ENCODE measurements around the gene TANC1.
"Not testable (repeated sequence)": the region's sequence is repeated elsewhere in the genome, so short reads cannot be mapped to it uniquely, and the experiment has no call there.

The TANC1 gene

GRCh38 chr2:159096302-159096855, 127.9 kb downstream of the TANC1 start:
- not testable (repeated sequence) for H3K4me1 Mint-ChIP-seq, H3K27me3 Mint-ChIP-seq

DNA sequence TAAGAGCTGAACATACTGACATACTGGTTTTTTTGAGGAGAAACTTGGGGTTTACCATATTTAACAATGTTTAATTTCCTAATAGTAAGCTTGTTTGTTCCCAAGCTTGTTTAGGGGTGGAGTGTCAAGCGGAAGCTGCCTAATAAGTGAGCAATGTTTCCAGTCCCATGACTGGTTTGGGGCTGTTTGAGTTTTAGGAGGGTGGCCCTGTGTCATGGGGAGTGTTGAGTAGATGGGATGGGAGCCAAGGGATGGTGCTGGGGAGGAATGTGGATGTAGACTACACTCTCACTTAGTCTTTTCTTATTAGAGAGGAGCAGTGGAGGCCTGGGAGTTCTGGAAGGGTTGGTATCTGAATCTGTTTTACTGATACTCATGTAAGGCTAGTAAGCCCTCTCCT, 128.5 kb downstream of the TANC1 start:
- DNase-seq (ENCODE audit: low spot score in 2 of 2) (no peak), ATAC-seq (replicated peaks; ENCODE audit: extremely low read depth, poor library complexity, severe bottlenecking) (no peak)
- Mint-ChIP-seq H3K36me3 (ENCODE audit: insufficient read depth) (no peaks in the 10 kb centered on the region), H3K4me3 (no peak overlapping the region), H3K27me3 (peaks cover 10% of the 10 kb centered on the region), H3K9me3 (peaks cover 9% of the 10 kb centered on the region), H3K4me1 (peaks cover 5% of the 10 kb centered on the region), H3K27ac (ENCODE audit: low read depth) (peak overlapping the region; percentile 12)

More at GRCh38 chr2:159096302-159096855, 127.9 kb downstream of the TANC1 start:
- not testable (repeated sequence) for H3K4me3 Mint-ChIP-seq; H3K9me3 Mint-ChIP-seq; H3K36me3 Mint-ChIP-seq (ENCODE audit: insufficient read depth); DNase-seq (ENCODE audit: low spot score in 2 of 2); ATAC-seq (replicated peaks; ENCODE audit: extremely low read depth, poor library complexity, severe bottlenecking)
- H3K27ac Mint-ChIP-seq (ENCODE audit: low read depth) = peak overlapping the region; percentile 12

- H3K27ac Mint-ChIP-seq (ENCODE audit: low read depth) = no peak overlapping the region
- DNase-seq (ENCODE audit: low spot score in 2 of 2) (no peak), ATAC-seq (replicated peaks; ENCODE audit: extremely low read depth, poor library complexity, severe bottlenecking) (no peak)
- H3K4me1 Mint-ChIP-seq = no peaks in the 10 kb centered on the region
- H3K9me3 Mint-ChIP-seq = peaks cover 9% of the 10 kb centered on the region
- H3K4me3 Mint-ChIP-seq = no peak overlapping the region
- no peaks in the 10 kb centered on the region for H3K36me3 Mint-ChIP-seq (ENCODE audit: insufficient read depth)
- peaks cover 10% of the 10 kb centered on the region for H3K27me3 Mint-ChIP-seq
These were observed 129.9 kb downstream of the TANC1 start for GRCh38 chr2:159098361-159098760.

DNA sequence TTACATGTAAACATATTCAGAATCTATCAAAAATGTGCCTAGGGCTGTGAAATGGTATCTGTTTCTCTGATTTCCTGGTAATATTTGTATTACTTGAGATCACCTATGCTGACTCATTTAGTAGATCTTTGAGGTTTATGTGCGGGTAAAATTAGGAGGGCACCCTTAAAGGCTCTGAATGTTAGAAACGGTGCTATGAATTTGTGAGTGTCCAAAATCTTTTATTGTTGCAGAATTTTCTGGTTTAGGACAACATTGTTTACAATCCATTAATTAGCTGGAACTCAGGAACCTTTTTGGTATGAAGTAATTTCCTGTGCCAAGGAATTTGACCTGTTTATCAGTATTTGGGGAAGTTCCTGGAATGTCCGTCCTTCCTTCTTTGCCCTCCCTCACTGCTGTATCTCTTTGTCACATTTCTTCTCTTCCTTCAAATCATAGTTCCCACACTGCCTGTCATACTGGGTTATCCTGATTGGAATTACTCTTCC, 130.5 kb downstream of the TANC1 start:
- Mint-ChIP-seq H3K27ac (ENCODE audit: low read depth) (no peak overlapping the region), H3K4me3 (no peak overlapping the region), H3K4me1 (no peaks in the 10 kb centered on the region), H3K9me3 (peaks cover 9% of the 10 kb centered on the region), H3K27me3 (peaks cover 10% of the 10 kb centered on the region), H3K36me3 (ENCODE audit: insufficient read depth) (no peaks in the 10 kb centered on the region)
- no peak for ATAC-seq (replicated peaks; ENCODE audit: extremely low read depth, poor library complexity, severe bottlenecking)
- DNase-seq (ENCODE audit: low spot score in 2 of 2) = no peak

DNA sequence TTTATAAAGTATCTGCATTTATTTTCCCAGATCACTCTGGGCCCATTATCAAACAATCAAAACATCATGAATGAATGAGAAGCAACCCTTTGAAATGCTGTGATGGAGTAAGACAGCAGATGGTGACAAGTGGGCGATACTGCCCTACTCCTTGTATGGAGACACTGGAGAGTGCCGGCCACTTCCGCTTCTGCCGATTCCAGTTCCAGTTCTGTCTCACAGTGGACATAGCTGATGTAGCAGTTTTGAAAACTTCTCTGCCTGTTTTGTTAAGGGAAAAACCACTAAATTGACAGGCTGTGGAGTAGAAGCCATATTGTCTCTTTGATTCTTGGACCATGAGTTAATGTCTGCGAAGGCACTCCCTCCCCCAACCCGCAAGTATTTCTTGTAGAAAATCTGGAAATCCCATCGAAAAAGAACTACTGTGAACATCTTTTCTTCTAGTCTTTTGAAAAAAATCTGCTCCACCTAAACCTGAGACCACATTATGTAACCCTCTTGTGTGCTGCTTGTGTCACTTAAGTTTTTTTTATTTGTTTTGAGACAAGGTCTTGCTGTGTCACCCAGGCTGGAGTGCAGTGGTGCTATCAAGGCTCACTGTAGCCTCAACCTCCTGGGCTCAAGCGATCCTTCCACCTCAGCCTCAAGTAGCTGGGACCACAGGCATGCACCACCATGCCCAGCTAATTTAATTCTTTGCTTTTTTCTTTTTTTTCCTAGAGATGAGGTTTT, 133.5 kb downstream of the TANC1 start:
- Mint-ChIP-seq H3K4me1 (no peaks in the 10 kb centered on the region), H3K27ac (ENCODE audit: low read depth) (no peak overlapping the region), H3K4me3 (no peak overlapping the region), H3K36me3 (ENCODE audit: insufficient read depth) (no peaks in the 10 kb centered on the region), H3K9me3 (peaks cover 2% of the 10 kb centered on the region), H3K27me3 (peaks cover 10% of the 10 kb centered on the region)
- no peak for DNase-seq (ENCODE audit: low spot score in 2 of 2)
- no peak for ATAC-seq (replicated peaks; ENCODE audit: extremely low read depth, poor library complexity, severe bottlenecking)

DNA sequence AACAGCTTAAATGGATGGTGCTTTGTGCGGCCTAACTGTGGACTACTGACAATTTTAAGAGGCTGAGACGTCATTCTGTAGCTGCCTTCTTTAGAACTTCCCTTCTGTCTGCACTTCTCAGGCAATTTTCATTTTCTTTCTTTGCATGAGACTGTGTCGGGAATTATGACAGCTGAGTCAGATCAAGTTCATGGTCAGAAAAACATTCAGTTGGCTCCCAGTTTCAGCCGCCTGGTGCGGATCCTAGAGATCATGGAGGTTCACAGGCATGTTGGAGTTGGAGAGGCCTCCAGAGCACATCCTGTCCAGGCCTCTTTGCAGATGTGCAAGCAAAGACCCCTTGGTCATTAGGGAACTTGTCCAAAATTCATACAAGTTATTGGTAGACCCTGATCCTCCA, 135.0 kb downstream of the TANC1 start:
- H3K36me3 Mint-ChIP-seq (ENCODE audit: insufficient read depth) = peaks cover 2% of the 10 kb centered on the region
- H3K4me1 Mint-ChIP-seq = no peaks in the 10 kb centered on the region
- H3K4me3 Mint-ChIP-seq = no peak overlapping the region
- no peaks in the 10 kb centered on the region for H3K9me3 Mint-ChIP-seq
- peaks cover 25% of the 10 kb centered on the region for H3K27me3 Mint-ChIP-seq
- H3K27ac Mint-ChIP-seq (ENCODE audit: low read depth) = no peak overlapping the region
- no peak for DNase-seq (ENCODE audit: low spot score in 2 of 2)
- ATAC-seq (replicated peaks; ENCODE audit: extremely low read depth, poor library complexity, severe bottlenecking) = no peak

GRCh38 chr2:159106109-159106508, 137.7 kb downstream of the TANC1 start:
- no peak overlapping the region for H3K27ac Mint-ChIP-seq (ENCODE audit: low read depth)
- no peaks in the 10 kb centered on the region for H3K9me3 Mint-ChIP-seq
- peaks cover 2% of the 10 kb centered on the region for H3K36me3 Mint-ChIP-seq (ENCODE audit: insufficient read depth)

DNA sequence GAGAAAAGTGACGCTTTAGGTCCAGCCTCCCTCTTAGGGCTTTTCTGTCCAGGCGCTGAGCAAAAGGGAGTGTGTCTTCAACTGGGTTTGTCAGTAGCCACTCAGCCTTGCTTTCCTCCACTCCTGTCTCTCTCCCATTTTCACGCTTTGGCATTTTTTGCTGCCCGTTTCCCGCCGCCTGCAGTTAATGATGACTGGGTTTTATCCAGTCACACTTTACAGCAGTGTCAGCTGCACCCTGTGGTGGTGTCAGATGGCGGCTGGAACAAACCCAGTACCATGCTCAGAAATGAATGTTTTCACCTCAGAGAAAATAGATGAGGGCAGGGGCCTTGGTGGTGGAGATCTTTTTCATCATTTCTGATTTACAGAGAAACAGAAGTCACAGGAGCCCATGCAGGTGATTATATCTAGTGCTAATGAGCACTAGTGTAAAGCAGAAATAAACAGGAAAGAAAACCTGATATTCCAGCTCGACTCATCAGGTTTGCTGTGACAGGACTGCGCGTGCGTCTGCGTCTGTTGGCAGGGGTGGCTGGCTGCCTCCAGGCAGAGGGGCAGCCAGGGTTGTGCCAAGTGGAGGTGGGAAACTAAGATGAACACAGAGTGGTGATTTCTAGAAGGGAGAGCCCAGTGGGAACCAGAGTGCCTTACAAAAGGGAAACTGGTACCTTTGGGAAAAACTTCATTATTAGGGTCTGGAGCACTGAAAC, 139.9 kb downstream of the TANC1 start:
- Mint-ChIP-seq H3K36me3 (ENCODE audit: insufficient read depth) (peaks cover 2% of the 10 kb centered on the region), H3K9me3 (no peaks in the 10 kb centered on the region), H3K27me3 (peaks cover 27% of the 10 kb centered on the region), H3K4me1 (no peaks in the 10 kb centered on the region), H3K27ac (ENCODE audit: low read depth) (no peak overlapping the region), H3K4me3 (no peak overlapping the region)
- DNase-seq (ENCODE audit: low spot score in 2 of 2) (no peak), ATAC-seq (replicated peaks; ENCODE audit: extremely low read depth, poor library complexity, severe bottlenecking) (no peak)

More at GRCh38 chr2:159106109-159106508, 137.7 kb downstream of the TANC1 start:
- ATAC-seq (replicated peaks; ENCODE audit: extremely low read depth, poor library complexity, severe bottlenecking) (no peak), DNase-seq (ENCODE audit: low spot score in 2 of 2) (no peak)
- Mint-ChIP-seq H3K4me3 (no peak overlapping the region), H3K4me1 (no peaks in the 10 kb centered on the region), H3K27me3 (peaks cover 21% of the 10 kb centered on the region)

GRCh38 chr2:159109517-159109916, 141.1 kb downstream of the TANC1 start:
- peaks cover 37% of the 10 kb centered on the region for H3K27me3 Mint-ChIP-seq

GRCh38 chr2:159110784-159111183, 142.3 kb downstream of the TANC1 start:
- no peak overlapping the region for H3K4me3 Mint-ChIP-seq
- DNase-seq (ENCODE audit: low spot score in 2 of 2) = no peak
- H3K9me3 Mint-ChIP-seq = no peaks in the 10 kb centered on the region
- no peak overlapping the region for H3K27ac Mint-ChIP-seq (ENCODE audit: low read depth)
- H3K4me1 Mint-ChIP-seq = no peaks in the 10 kb centered on the region
- no peak for ATAC-seq (replicated peaks; ENCODE audit: extremely low read depth, poor library complexity, severe bottlenecking)
- H3K36me3 Mint-ChIP-seq (ENCODE audit: insufficient read depth) = peaks cover 2% of the 10 kb centered on the region
- H3K27me3 Mint-ChIP-seq = peaks cover 43% of the 10 kb centered on the region

More at GRCh38 chr2:159109517-159109916, 141.1 kb downstream of the TANC1 start:
- no peaks in the 10 kb centered on the region for H3K4me1 Mint-ChIP-seq
- no peak overlapping the region for H3K4me3 Mint-ChIP-seq
- H3K27ac Mint-ChIP-seq (ENCODE audit: low read depth) = no peak overlapping the region
- H3K36me3 Mint-ChIP-seq (ENCODE audit: insufficient read depth) = peaks cover 2% of the 10 kb centered on the region
- ATAC-seq (replicated peaks; ENCODE audit: extremely low read depth, poor library complexity, severe bottlenecking) (no peak), DNase-seq (ENCODE audit: low spot score in 2 of 2) (no peak)
- no peaks in the 10 kb centered on the region for H3K9me3 Mint-ChIP-seq

GRCh38 chr2:159111346-159111927, 143.0 kb downstream of the TANC1 start:
- no peaks in the 10 kb centered on the region for H3K4me1 Mint-ChIP-seq
- H3K36me3 Mint-ChIP-seq (ENCODE audit: insufficient read depth) = peaks cover 2% of the 10 kb centered on the region
- H3K4me3 Mint-ChIP-seq = no peak overlapping the region
- DNase-seq (ENCODE audit: low spot score in 2 of 2) (no peak), ATAC-seq (replicated peaks; ENCODE audit: extremely low read depth, poor library complexity, severe bottlenecking) (no peak)
- no peak overlapping the region for H3K27ac Mint-ChIP-seq (ENCODE audit: low read depth)
- H3K9me3 Mint-ChIP-seq = no peaks in the 10 kb centered on the region
- H3K27me3 Mint-ChIP-seq = peaks cover 47% of the 10 kb centered on the region

DNA sequence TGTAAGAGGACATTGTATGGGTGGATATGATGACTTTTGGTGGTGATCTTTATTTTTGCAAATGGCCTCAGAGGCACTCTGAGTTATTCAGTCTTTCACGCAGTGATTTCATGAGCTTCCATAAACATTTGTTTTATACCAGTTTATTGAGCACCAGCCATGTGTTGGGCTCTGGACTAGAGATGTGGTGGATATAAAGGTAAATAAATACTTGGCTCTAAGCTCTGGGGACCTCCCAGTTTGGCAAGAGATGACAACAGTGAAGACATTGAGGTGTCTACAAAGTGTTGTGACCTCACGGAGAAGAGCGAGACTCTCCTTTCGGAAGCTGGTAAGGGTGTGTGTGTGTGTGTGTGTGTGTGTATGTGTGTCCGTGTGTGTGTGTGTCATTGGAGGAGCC, 146.4 kb downstream of the TANC1 start:
- Mint-ChIP-seq H3K36me3 (ENCODE audit: insufficient read depth) (no peaks in the 10 kb centered on the region), H3K27me3 (peaks cover 26% of the 10 kb centered on the region), H3K4me1 (no peaks in the 10 kb centered on the region), H3K9me3 (no peaks in the 10 kb centered on the region), H3K27ac (ENCODE audit: low read depth) (no peak overlapping the region), H3K4me3 (no peak overlapping the region)
- DNase-seq (ENCODE audit: low spot score in 2 of 2) (no peak), ATAC-seq (replicated peaks; ENCODE audit: extremely low read depth, poor library complexity, severe bottlenecking) (no peak)
